HEK293 (cell line): ENCODE data around the gene NEURL1.

Experiments used
- CTCF ChIA-PET: fragments of 350-600 bp; formaldehyde crosslinking; extraction: SDS; loops from one replicate; lab custom pipeline; 2021; ENCODE audit warnings: antibody characterized with exemption; lab: Yijun Ruan, JAX
- POLR2A ChIA-PET: fragments of 300-600 bp; formaldehyde crosslinking; extraction: SDS; loops from one replicate; lab custom pipeline; 2020; ENCODE audit warnings: antibody characterized with exemption, inconsistent platforms; lab: Yijun Ruan, JAX
- H3K27ac ChIP-seq: fragments of 200-500 bp; sonication (Bioruptor generic); 2 replicates; pipeline ENCODE4 v1.5.1; 2014; ENCODE audit warnings: low read depth, low read length, control low read depth, inconsistent platforms; ENCODE audit errors: extremely low read depth
- H3K36me3 ChIP-seq, 2 experiments: fragments of 200-500 bp in 1 of 2; sonication (Bioruptor generic) in 1 of 2; 1 replicate in 1 of 2; 2 replicates in 1 of 2; pipeline ENCODE4 v1.5.1; 2014 to 2017; ENCODE audit warnings: inconsistent platforms in 2 of 2, low read length in 2 of 2; ENCODE audit not compliant: control insufficient read depth in 2 of 2, insufficient read depth in 1 of 2
- H3K4me1 ChIP-seq: fragments of 200-500 bp; sonication (Bioruptor generic); 2 replicates; pipeline ENCODE4 v1.5.1; 2014; ENCODE audit warnings: mild to moderate bottlenecking, low read length, inconsistent platforms; ENCODE audit not compliant: control insufficient read depth, insufficient read depth
- H3K4me3 ChIP-seq: 2 replicates; pipeline ENCODE4 v1.5.1; 2011; ENCODE audit warnings: low read depth, mild to moderate bottlenecking, control low read depth, low read length, moderate library complexity
- H3K9me3 ChIP-seq: fragments of 200-500 bp; sonication (Bioruptor generic); 2 replicates; pipeline ENCODE4 v1.5.1; 2014; ENCODE audit warnings: low read depth, low read length, inconsistent platforms; ENCODE audit not compliant: control insufficient read depth, insufficient read depth
- BCL11A ChIP-seq: fragments of 450-650 bp; formaldehyde crosslinking; IDR thresholded peaks from 2 replicates; pipeline ENCODE4 v1.5.1; 2016; ENCODE audit warnings: low read depth, missing biosample characterization, missing genetic modification characterization
- FEZF1 ChIP-seq: fragments of 450-650 bp; formaldehyde crosslinking; IDR thresholded peaks from 2 replicates; pipeline ENCODE4 v1.5.1; 2016; ENCODE audit warnings: missing biosample characterization, missing genetic modification characterization
- GLI4 ChIP-seq: fragments of 450-650 bp; formaldehyde crosslinking; IDR thresholded peaks from 2 replicates; pipeline ENCODE4 v1.5.1; 2016; ENCODE audit warnings: missing biosample characterization, missing genetic modification characterization
- GLIS2 ChIP-seq: fragments of 450-650 bp; formaldehyde crosslinking; IDR thresholded peaks from 2 replicates; pipeline ENCODE4 v1.5.1; 2016; ENCODE audit warnings: missing biosample characterization, missing genetic modification characterization
- HOXC10 ChIP-seq: sonication (generic); formaldehyde crosslinking; IDR thresholded peaks from 2 replicates; pipeline ENCODE4 v1.8.1; 2023; ENCODE audit warnings: mild to moderate bottlenecking, missing genetic modification reagents
- KLF1 ChIP-seq: fragments of 450-650 bp; formaldehyde crosslinking; IDR thresholded peaks from 2 replicates; pipeline ENCODE4 v1.5.1; 2016; ENCODE audit warnings: missing biosample characterization, missing genetic modification characterization
- KLF7 ChIP-seq: fragments of 450-650 bp; formaldehyde crosslinking; IDR thresholded peaks from 2 replicates; pipeline ENCODE4 v1.5.1; 2016; ENCODE audit warnings: missing biosample characterization, missing genetic modification characterization, borderline replicate concordance
- MEIS1 ChIP-seq: sonication (generic); formaldehyde crosslinking; IDR thresholded peaks from 2 replicates; pipeline ENCODE4 v1.8.1; 2022; ENCODE audit warnings: missing genetic modification reagents, mild to moderate bottlenecking, borderline replicate concordance
- PRDM10 ChIP-seq: fragments of 450-650 bp; formaldehyde crosslinking; IDR thresholded peaks from 2 replicates; pipeline ENCODE4 v1.5.1; 2016; ENCODE audit warnings: missing biosample characterization, missing genetic modification characterization
- YY2 ChIP-seq: fragments of 450-650 bp; formaldehyde crosslinking; IDR thresholded peaks from 2 replicates; pipeline ENCODE4 v1.5.1; 2016; ENCODE audit warnings: missing biosample characterization, missing genetic modification characterization
- ZIC2 ChIP-seq: fragments of 450-650 bp; formaldehyde crosslinking; IDR thresholded peaks from 2 replicates; pipeline ENCODE4 v1.5.1; 2016; ENCODE audit warnings: missing biosample characterization, missing genetic modification characterization
- ZNF114 ChIP-seq: fragments of 450-650 bp; formaldehyde crosslinking; IDR thresholded peaks from 2 replicates; pipeline ENCODE4 v1.5.0; 2017; ENCODE audit warnings: missing biosample characterization, missing genetic modification characterization
- ZNF121 ChIP-seq: fragments of 450-650 bp; formaldehyde crosslinking; IDR thresholded peaks from 2 replicates; pipeline ENCODE4 v1.5.1; 2016; ENCODE audit warnings: missing biosample characterization, missing genetic modification characterization
- ZNF138 ChIP-seq: fragments of 450-650 bp; formaldehyde crosslinking; IDR thresholded peaks from 2 replicates; pipeline ENCODE4 v1.5.1; 2016; ENCODE audit warnings: missing biosample characterization, missing genetic modification characterization, borderline replicate concordance
- ZNF274 ChIP-seq, 2 experiments: fragments of 200-500 bp in 1 of 2; fragments of 450-650 bp in 1 of 2; sonication (Bioruptor generic) in 1 of 2; formaldehyde crosslinking in 1 of 2; IDR thresholded peaks; 2 replicates each; pipeline versions ENCODE4 v1.5.1 to v1.6.1; 2014 to 2016; ENCODE audit warnings: borderline replicate concordance in 1 of 2, inconsistent platforms in 1 of 2, low read length in 1 of 2, missing biosample characterization in 1 of 2, missing genetic modification characterization in 1 of 2
- ZNF324 ChIP-seq: fragments of 450-650 bp; formaldehyde crosslinking; IDR thresholded peaks from 2 replicates; pipeline ENCODE4 v1.5.1; 2016; ENCODE audit warnings: missing biosample characterization, missing genetic modification characterization
- ZNF354C ChIP-seq: fragments of 450-650 bp; formaldehyde crosslinking; IDR thresholded peaks from 2 replicates; pipeline ENCODE4 v1.5.1; 2016; ENCODE audit warnings: missing biosample characterization, missing genetic modification characterization, low read depth, borderline replicate concordance
- ZNF404 ChIP-seq: fragments of 450-650 bp; formaldehyde crosslinking; IDR thresholded peaks from 2 replicates; pipeline ENCODE4 v1.5.1; 2017; ENCODE audit warnings: missing biosample characterization, missing genetic modification characterization
- ZNF433 ChIP-seq: fragments of 450-650 bp; formaldehyde crosslinking; IDR thresholded peaks from 2 replicates; pipeline ENCODE4 v1.5.1; 2016; ENCODE audit warnings: missing biosample characterization, missing genetic modification characterization, low read depth
- ZNF529 ChIP-seq: fragments of 450-650 bp; formaldehyde crosslinking; IDR thresholded peaks from 2 replicates; pipeline ENCODE4 v1.5.1; 2017; ENCODE audit warnings: missing genetic modification characterization, missing biosample characterization; ENCODE audit not compliant: insufficient replicate concordance
- ZNF530 ChIP-seq: fragments of 450-650 bp; formaldehyde crosslinking; IDR thresholded peaks from 2 replicates; pipeline ENCODE4 v1.5.1; 2016; ENCODE audit warnings: low read depth, missing biosample characterization, missing genetic modification characterization
- ZNF560 ChIP-seq: fragments of 450-650 bp; formaldehyde crosslinking; IDR thresholded peaks from 2 replicates; pipeline ENCODE4 v1.5.1; 2017; ENCODE audit warnings: missing biosample characterization, missing genetic modification characterization, borderline replicate concordance
- ZNF623 ChIP-seq: fragments of 450-650 bp; formaldehyde crosslinking; IDR thresholded peaks from 2 replicates; pipeline ENCODE4 v1.5.1; 2016; ENCODE audit warnings: missing biosample characterization, missing genetic modification characterization
- ZNF791 ChIP-seq: fragments of 450-650 bp; formaldehyde crosslinking; IDR thresholded peaks from 2 replicates; pipeline ENCODE4 v1.5.1; 2016; ENCODE audit warnings: missing biosample characterization, missing genetic modification characterization
- TF ChIP-seq, protein P1 (sequence below): fragments of 450-650 bp; formaldehyde crosslinking; IDR thresholded peaks from 2 replicates; pipeline ENCODE4 v1.5.1; 2016; ENCODE audit warnings: missing biosample characterization, missing genetic modification characterization, low read depth
- TF ChIP-seq, protein P2 (sequence below): fragments of 450-650 bp; formaldehyde crosslinking; IDR thresholded peaks from 2 replicates; pipeline ENCODE4 v1.5.1; 2016; ENCODE audit warnings: missing biosample characterization, missing genetic modification characterization
- TF ChIP-seq, protein P3 (sequence below): fragments of 450-650 bp; formaldehyde crosslinking; IDR thresholded peaks from 2 replicates; pipeline ENCODE4 v1.5.1; 2016; ENCODE audit warnings: missing biosample characterization, missing genetic modification characterization
- TF ChIP-seq, protein P4 (sequence below): fragments of 450-650 bp; formaldehyde crosslinking; IDR thresholded peaks from 2 replicates; pipeline ENCODE4; 2016; ENCODE audit warnings: missing biosample characterization, missing genetic modification characterization

The NEURL1 gene

DNA sequence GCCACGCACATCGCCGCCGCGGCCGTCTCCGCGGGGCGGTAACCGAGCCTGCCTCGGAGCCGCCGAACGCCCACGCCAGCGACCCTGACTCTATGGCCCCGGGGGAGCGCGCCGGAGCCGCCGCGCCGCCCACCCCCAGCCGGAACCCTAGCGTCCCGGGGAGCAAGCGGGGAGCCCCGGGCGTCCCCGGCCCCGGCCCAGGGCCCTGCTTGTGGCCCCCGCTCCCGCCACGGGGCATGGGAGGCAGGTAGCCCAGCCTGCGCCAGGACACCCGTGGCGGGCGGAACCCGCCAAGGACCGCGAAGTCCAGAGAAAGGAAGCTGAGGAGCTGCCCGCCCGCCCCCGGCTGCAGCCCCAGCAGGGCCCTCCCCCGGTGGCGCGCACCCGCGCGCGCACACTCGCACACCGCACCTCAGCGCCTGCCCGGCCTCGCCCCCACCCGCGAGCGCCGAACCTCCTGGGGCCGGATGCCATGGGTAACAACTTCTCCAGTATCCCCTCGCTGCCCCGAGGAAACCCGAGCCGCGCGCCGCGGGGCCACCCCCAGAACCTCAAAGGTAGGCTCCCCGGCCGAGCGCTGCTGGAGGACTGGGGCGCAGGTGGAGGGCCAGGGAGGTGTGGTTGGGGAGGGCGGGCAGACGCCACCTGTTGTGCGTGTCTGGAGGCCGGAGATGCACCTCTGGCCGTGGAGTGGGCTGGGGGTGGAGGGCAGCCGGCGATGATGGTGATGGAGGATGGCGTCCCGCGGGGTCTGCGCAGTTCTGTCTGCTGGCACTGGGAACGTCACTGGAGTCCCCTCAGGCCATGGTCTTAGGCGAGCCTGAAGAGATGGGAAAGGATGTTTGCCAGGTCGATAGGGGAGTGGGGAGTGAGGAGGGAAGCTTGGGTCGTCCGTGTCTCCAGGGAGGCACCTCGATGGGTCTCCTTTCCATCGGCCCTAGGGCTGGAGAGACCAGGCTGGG, 692 bp downstream of the NEURL1 start:
- H3K27ac ChIP-seq: no peak overlapping the region
- POLR2A ChIA-PET: interaction anchor here (1.1 to 3.4 kb wide), 3 partner anchors 10 to 126 kb away, joined by 4 to 15 read pairs (median 8); partner anchors contain the start of gene TAF5
- H3K36me3 ChIP-seq: no peaks in the 10 kb centered on the region
- TF ChIP-seq FEZF1 (tag by site-specific recombination): no peak
- TF ChIP-seq HOXC10 (CRISPR knock-in tag): no peak
- no peak for TF ChIP-seq GLI4 (tag by site-specific recombination)
- TF ChIP-seq ZNF529: no peak
- TF ChIP-seq MEIS1 (CRISPR knock-in tag): no peak
- TF ChIP-seq ZNF121 (tag by site-specific recombination): no peak
- TF ChIP-seq ZNF433 (tag by site-specific recombination): no peak
- TF ChIP-seq YY2 (tag by site-specific recombination): no peak
- TF ChIP-seq BCL11A (tag by site-specific recombination): 0 out of 2 replicates have a peak, but pooled peaks have one; percentile 20
- TF ChIP-seq, protein P1, sequence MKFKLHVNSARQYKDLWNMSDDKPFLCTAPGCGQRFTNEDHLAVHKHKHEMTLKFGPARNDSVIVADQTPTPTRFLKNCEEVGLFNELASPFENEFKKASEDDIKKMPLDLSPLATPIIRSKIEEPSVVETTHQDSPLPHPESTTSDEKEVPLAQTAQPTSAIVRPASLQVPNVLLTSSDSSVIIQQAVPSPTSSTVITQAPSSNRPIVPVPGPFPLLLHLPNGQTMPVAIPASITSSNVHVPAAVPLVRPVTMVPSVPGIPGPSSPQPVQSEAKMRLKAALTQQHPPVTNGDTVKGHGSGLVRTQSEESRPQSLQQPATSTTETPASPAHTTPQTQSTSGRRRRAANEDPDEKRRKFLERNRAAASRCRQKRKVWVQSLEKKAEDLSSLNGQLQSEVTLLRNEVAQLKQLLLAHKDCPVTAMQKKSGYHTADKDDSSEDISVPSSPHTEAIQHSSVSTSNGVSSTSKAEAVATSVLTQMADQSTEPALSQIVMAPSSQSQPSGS (tag by site-specific recombination): no peak
- no peak for TF ChIP-seq KLF1 (tag by site-specific recombination)
- TF ChIP-seq GLIS2: peak; percentile 89
- TF ChIP-seq ZNF138 (tag by site-specific recombination): no peak
- no peak for TF ChIP-seq ZNF114 (tag by site-specific recombination)
- no peak for TF ChIP-seq ZNF324 (tag by site-specific recombination)
- TF ChIP-seq ZNF560: no peak
- TF ChIP-seq, protein P2, sequence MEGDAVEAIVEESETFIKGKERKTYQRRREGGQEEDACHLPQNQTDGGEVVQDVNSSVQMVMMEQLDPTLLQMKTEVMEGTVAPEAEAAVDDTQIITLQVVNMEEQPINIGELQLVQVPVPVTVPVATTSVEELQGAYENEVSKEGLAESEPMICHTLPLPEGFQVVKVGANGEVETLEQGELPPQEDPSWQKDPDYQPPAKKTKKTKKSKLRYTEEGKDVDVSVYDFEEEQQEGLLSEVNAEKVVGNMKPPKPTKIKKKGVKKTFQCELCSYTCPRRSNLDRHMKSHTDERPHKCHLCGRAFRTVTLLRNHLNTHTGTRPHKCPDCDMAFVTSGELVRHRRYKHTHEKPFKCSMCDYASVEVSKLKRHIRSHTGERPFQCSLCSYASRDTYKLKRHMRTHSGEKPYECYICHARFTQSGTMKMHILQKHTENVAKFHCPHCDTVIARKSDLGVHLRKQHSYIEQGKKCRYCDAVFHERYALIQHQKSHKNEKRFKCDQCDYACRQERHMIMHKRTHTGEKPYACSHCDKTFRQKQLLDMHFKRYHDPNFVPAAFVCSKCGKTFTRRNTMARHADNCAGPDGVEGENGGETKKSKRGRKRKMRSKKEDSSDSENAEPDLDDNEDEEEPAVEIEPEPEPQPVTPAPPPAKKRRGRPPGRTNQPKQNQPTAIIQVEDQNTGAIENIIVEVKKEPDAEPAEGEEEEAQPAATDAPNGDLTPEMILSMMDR (tag by site-specific recombination): no peak; the same call in 1 of the 2 replicates
- no peak for TF ChIP-seq KLF7 (tag by site-specific recombination)
- TF ChIP-seq ZNF791 (tag by site-specific recombination): no peak
- peak; percentile 97 for TF ChIP-seq ZIC2 (tag by site-specific recombination)
- no peak for TF ChIP-seq ZNF404
- TF ChIP-seq ZNF354C (tag by site-specific recombination): no peak
- TF ChIP-seq ZNF623 (tag by site-specific recombination): no peak
- TF ChIP-seq ZNF530 (tag by site-specific recombination): no peak
- peak; percentile 65 for TF ChIP-seq PRDM10
- TF ChIP-seq ZNF274 (IDR thresholded peaks at IDR 0.05; ENCODE audit: low read length): no peak
- no peak for TF ChIP-seq ZNF274 (tag by site-specific recombination; IDR thresholded peaks at IDR 0.05; ENCODE audit: borderline replicate concordance)
- TF ChIP-seq, protein P3, sequence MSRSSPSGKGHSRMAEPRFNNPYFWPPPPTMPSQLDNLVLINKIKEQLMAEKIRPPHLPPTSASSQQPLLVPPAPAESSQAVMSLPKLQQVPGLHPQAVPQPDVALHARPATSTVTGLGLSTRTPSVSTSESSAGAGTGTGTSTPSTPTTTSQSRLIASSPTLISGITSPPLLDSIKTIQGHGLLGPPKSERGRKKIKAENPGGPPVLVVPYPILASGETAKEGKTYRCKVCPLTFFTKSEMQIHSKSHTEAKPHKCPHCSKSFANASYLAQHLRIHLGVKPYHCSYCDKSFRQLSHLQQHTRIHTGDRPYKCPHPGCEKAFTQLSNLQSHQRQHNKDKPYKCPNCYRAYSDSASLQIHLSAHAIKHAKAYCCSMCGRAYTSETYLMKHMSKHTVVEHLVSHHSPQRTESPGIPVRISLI (tag by site-specific recombination): no peak
- TF ChIP-seq, protein P4, sequence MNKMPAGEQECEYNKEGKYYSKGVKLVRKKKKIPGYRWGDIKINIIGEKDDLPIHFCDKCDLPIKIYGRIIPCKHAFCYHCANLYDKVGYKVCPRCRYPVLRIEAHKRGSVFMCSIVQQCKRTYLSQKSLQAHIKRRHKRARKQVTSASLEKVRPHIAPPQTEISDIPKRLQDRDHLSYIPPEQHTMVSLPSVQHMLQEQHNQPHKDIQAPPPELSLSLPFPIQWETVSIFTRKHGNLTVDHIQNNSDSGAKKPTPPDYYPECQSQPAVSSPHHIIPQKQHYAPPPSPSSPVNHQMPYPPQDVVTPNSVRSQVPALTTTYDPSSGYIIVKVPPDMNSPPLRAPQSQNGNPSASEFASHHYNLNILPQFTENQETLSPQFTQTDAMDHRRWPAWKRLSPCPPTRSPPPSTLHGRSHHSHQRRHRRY (tag by site-specific recombination): no peak

More for the DNA sequence above, 692 bp downstream of the NEURL1 start:
- H3K9me3 ChIP-seq: no peaks in the 10 kb centered on the region
- peak overlapping the region; percentile 51 for H3K4me3 ChIP-seq
- H3K4me1 ChIP-seq: no peaks in the 10 kb centered on the region
- CTCF ChIA-PET: interaction anchor here (0.6 to 6.1 kb wide), 5 partner anchors 9 to 100 kb away, joined by 3 to 41 read pairs (median 5); no protein-coding TSS in a partner anchor
